Gastrocnemius medialis (tissue), 4 donors: ENCODE data around the gene CRX. TPM values are rescaled to one million over a fixed set of nuclear protein-coding genes. Genes with fewer than 3 reads are reported as not detected.

Source experiments
- ATAC-seq, 2 donors: fragments of 150-250 bp; one replicate each; pipeline ENCODE4 v1.9.1; 2016
- DNase-seq, 2 donors: peaks; one replicate each; pipeline ENCODE4 v3.0.0-alpha.2; 2019
- H3K27ac ChIP-seq, 4 donors: fragments of 200-600 bp; sonication (generic); 1 replicate in 1 of 4; 2 replicates in 3 of 4; pipeline ENCODE4 v1.5.1; 2016 to 2018; ENCODE audit warnings: mild to moderate bottlenecking in 2 of 4, moderate library complexity in 1 of 4
- H3K27me3 ChIP-seq, 3 donors: fragments of 200-600 bp; sonication (generic) in 2 of 3; 1 replicate in 1 of 3; 2 replicates in 2 of 3; pipeline versions ENCODE4 v1.5.1 to v1.6.0; 2016 to 2019; ENCODE audit warnings: mild to moderate bottlenecking in 1 of 3, moderate library complexity in 1 of 3
- H3K36me3 ChIP-seq, 2 donors: fragments of 200-600 bp; sonication (generic) in 1 of 2; one replicate each; pipeline ENCODE4 v1.5.1; 2017 to 2018
- H3K4me1 ChIP-seq, 2 donors: fragments of 200-600 bp; sonication (generic) in 1 of 2; one replicate each; pipeline ENCODE4 v1.5.1; 2016 to 2017; ENCODE audit warnings: mild to moderate bottlenecking in 2 of 2
- H3K4me3 ChIP-seq, 4 donors: fragments of 200-600 bp; sonication (generic) in 3 of 4; 1 replicate in 1 of 4; 2 replicates in 3 of 4; pipeline ENCODE4 v1.5.1; 2016 to 2019; ENCODE audit warnings: mild to moderate bottlenecking in 2 of 4
- H3K9me3 ChIP-seq, 3 donors: fragments of 200-600 bp; sonication (generic) in 2 of 3; 1 replicate in 1 of 3; 2 replicates in 2 of 3; pipeline ENCODE4 v1.5.1; 2016 to 2019
- POLR2A ChIP-seq, 2 donors: fragments of 450-650 bp; IDR thresholded peaks; one replicate each; pipeline ENCODE4 v1.6.1; 2017; ENCODE audit warnings: antibody characterized with exemption in 2 of 2, mild to moderate bottlenecking in 2 of 2, moderate library complexity in 2 of 2
- in situ Hi-C, 4 donors: fragments of 200-750 bp; cut with MboI; loops; one replicate each; pipeline versions ENCODE4 v1.15.0 to v1.8.0; 2017; ENCODE audit warnings: low sequenced_read_pairs in 4 of 4
- intact Hi-C: fragments of 100-400 bp; cut with DNase I; formaldehyde crosslinking; loops from one replicate; pipeline ENCODE4 v1.15.1; 2023; ENCODE audit warnings: low total_unique reads
- total RNA-seq, 4 donors: library from RNA; depleted of rRNA; stranded (reverse); fragments of >200 nt; gene quantifications; one replicate each; pipeline versions ENCODE4 v1.1.0 to v1.2.3, GENCODE V29; 2016
- TF ChIP-seq, protein P1 (sequence below), 5 experiments: fragments of 450-650 bp in 3 of 5; fragments of 200-600 bp in 2 of 5; sonication (generic) in 2 of 5; IDR thresholded peaks in 4 of 5; conservative IDR thresholded peaks in 1 of 5; 1 replicate in 4 of 5; 2 replicates in 1 of 5; pipeline ENCODE4 v1.5.1; 2016 to 2019; ENCODE audit warnings: antibody characterized with exemption in 5 of 5, mild to moderate bottlenecking in 3 of 5, moderate library complexity in 3 of 5

Gene CRX
- total RNA-seq, 4 donors from 2014 or later, result not detected

GRCh38 chr19:47778954-47779351, 42.8 kb upstream of the CRX start:
- TF ChIP-seq, protein P1, sequence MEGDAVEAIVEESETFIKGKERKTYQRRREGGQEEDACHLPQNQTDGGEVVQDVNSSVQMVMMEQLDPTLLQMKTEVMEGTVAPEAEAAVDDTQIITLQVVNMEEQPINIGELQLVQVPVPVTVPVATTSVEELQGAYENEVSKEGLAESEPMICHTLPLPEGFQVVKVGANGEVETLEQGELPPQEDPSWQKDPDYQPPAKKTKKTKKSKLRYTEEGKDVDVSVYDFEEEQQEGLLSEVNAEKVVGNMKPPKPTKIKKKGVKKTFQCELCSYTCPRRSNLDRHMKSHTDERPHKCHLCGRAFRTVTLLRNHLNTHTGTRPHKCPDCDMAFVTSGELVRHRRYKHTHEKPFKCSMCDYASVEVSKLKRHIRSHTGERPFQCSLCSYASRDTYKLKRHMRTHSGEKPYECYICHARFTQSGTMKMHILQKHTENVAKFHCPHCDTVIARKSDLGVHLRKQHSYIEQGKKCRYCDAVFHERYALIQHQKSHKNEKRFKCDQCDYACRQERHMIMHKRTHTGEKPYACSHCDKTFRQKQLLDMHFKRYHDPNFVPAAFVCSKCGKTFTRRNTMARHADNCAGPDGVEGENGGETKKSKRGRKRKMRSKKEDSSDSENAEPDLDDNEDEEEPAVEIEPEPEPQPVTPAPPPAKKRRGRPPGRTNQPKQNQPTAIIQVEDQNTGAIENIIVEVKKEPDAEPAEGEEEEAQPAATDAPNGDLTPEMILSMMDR (IDR thresholded peaks at IDR 0.05 in 4 of 5, conservative IDR thresholded peaks at IDR 0.05 in 1 of 5), result no peak
- no peak for TF ChIP-seq POLR2A (IDR thresholded peaks at IDR 0.05)
- in situ Hi-C loops, result no loop called here
- H3K27me3 ChIP-seq, result no peaks in the 10 kb centered on the region
- peak; percentile 24 to 52 for ATAC-seq
- no peaks in the 10 kb centered on the region for H3K9me3 ChIP-seq
- H3K4me3 ChIP-seq, result peak overlapping the region; percentile 74 to 98 (median 90)
- H3K36me3 ChIP-seq, result peaks cover 0 to 25% of the 10 kb centered on the region in 2 donors
- intact Hi-C loops, result loop anchor here (2.0 to 10.0 kb wide), 3 partner anchors 34 to 1986 kb away; partner anchors contain the start of genes AP2A1, BICRA, NOP53 and TSKS
- H3K27ac ChIP-seq, result peak overlapping the region; percentile 93 to 99 (median 95)
- peak; percentile 35 to 75 for DNase-seq
- H3K4me1 ChIP-seq, result peaks cover 41% of the 10 kb centered on the region in 2 donors

DNA sequence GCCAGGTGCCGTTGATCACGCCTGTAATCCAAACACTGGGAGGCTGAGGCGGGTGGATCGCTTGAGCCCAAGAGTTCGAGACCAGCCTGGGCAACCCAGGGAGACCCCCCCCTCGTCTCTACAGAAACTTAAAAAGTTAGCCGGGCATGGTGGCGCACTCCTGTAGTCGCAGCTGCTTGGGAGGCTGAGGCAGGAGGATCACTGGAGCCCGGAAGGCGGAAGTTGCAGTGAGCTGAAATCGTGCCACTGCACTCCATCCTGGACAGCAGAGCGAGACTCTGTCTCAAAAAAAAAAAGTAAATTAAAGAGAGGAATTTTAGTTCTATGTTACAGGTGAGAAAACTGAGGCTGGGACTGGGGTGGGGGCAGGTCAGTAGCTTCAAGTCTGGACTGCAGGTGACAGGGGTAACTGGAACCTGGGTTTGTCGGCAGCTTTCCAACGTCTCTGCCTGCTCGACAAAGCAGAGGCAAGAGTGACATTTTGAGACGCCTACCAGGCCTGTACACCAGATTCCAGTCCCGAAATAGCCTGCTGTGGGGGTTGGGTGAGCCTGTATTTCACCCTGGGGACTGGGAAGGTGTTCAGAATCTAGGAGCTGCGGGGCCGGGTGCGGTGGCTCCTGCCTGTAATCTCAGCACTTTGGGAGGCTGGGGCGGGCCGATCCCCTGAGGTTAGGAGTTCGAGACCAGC, 42.1 kb upstream of the CRX start:
- peak; percentile 82 to 95 for DNase-seq
- ATAC-seq, result peak; percentile 83 to 91

DNA sequence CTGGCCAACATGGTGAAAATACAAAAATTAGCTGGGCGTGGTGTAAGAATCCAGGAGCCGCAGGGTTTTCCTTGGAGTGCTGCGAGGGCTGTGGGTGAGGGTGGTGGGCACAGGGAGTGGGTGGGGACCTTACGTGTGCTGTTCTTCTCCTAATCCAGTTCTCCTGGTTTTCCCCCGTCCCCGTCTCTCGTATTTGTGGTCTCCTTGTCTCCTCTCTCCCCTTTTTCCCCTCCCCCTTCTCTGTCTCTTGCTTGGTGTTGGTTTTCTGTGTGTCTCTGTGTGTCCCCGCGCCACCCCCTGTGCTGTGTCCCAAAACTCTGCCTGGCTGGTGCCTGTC, 41.6 kb upstream of the CRX start:
- no peaks in the 10 kb centered on the region for H3K9me3 ChIP-seq
- H3K4me3 ChIP-seq, result peak overlapping the region; percentile 74 to 98 (median 90)
- peaks cover 41% of the 10 kb centered on the region in 2 donors for H3K4me1 ChIP-seq
- intact Hi-C loops, result loop anchor here (5.0 kb wide), 1 partner anchor 268 kb away; no protein-coding TSS in a partner anchor
- H3K27ac ChIP-seq, result peak overlapping the region; percentile 93 to 99 (median 95)
- no peak for TF ChIP-seq POLR2A (IDR thresholded peaks at IDR 0.05)
- TF ChIP-seq, protein P1 (IDR thresholded peaks at IDR 0.05 in 4 of 5, conservative IDR thresholded peaks at IDR 0.05 in 1 of 5), result no peak
- DNase-seq, result peak in 1 of 2 donors; percentile 33
- H3K36me3 ChIP-seq, result peaks cover 0 to 35% of the 10 kb centered on the region in 2 donors
- in situ Hi-C loops, result no loop called here
- H3K27me3 ChIP-seq, result no peaks in the 10 kb centered on the region
- no peak for ATAC-seq

More for the DNA sequence above, 42.1 kb upstream of the CRX start:
- H3K4me3 ChIP-seq, result peak overlapping the region; percentile 74 to 98 (median 90)
- no peaks in the 10 kb centered on the region for H3K27me3 ChIP-seq
- peak; percentile 71 to 86 for TF ChIP-seq POLR2A (IDR thresholded peaks at IDR 0.05)
- TF ChIP-seq, protein P1 (IDR thresholded peaks at IDR 0.05 in 4 of 5, conservative IDR thresholded peaks at IDR 0.05 in 1 of 5), result no peak
- intact Hi-C loops, result loop anchor here (2.0 to 10.0 kb wide), 4 partner anchors 35 to 1985 kb away; partner anchors contain the start of genes AP2A1, BICRA, NOP53 and TSKS
- peak overlapping the region; percentile 93 to 99 (median 95) for H3K27ac ChIP-seq
- no peaks in the 10 kb centered on the region for H3K9me3 ChIP-seq
- in situ Hi-C loops, result no loop called here
- peaks cover 0 to 32% of the 10 kb centered on the region in 2 donors for H3K36me3 ChIP-seq
- H3K4me1 ChIP-seq, result peaks cover 41% of the 10 kb centered on the region in 2 donors

DNA sequence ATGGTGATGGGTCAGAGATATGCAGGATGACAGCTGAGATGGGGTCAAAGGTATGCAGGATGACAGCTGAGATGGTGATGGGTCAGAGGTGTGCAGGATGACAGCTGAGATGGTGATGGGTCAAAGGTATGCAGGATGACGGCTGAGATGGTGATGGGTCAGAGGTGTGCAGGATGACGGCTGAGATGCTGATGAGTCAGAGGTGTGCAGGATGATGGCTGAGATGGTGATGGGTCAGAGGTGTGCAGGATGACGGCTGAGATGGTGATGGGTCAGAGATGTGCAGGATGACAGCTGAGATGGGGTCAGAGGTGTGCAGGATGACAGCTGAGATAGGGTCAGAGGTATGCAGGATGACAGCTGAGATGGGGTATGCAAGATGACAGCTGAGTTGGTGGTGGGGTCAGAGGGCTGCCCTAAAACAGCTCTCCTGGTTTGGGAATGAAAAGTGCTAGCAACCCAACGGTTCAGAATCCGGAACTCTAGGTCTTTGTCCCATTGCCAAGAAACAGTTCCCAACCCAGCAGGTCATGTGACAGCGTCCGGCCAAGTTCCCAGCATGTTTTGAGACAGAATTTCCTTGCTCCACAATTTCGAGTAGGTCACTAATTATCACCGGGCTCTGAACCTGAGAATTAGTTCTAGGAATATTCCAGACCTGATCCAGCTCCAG, 40.0 kb upstream of the CRX start:
- in situ Hi-C loops, result no loop called here
- no peak for ATAC-seq
- Histone ChIP-seq H3K9me3 (no peaks in the 10 kb centered on the region), H3K4me3 (no peak overlapping the region), H3K36me3 (peaks cover 0 to 44% of the 10 kb centered on the region in 2 donors), H3K4me1 (peaks cover 47 to 49% of the 10 kb centered on the region in 2 donors), H3K27me3 (no peaks in the 10 kb centered on the region), H3K27ac (peak overlapping the region; percentile 93 to 99 (median 95))
- peak in 1 of 2 donors; percentile 39 for DNase-seq
- intact Hi-C loops, result loop anchor here (5.0 kb wide), 1 partner anchor 269 kb away; no protein-coding TSS in a partner anchor
- TF ChIP-seq, protein P1 (IDR thresholded peaks at IDR 0.05 in 4 of 5, conservative IDR thresholded peaks at IDR 0.05 in 1 of 5), result no peak
- no peak for TF ChIP-seq POLR2A (IDR thresholded peaks at IDR 0.05)
